Measurements from ENCODE around the gene EHMT1.

Gene EHMT1

GRCh38 chr9:137829260-137829996 is 210.6 kb downstream of the EHMT1 start:
- no peak overlapping the region for H3K27ac ChIP-seq
- no peaks in the 10 kb centered on the region for H3K27me3 ChIP-seq (replicated peaks)
- TF ChIP-seq, protein P1, sequence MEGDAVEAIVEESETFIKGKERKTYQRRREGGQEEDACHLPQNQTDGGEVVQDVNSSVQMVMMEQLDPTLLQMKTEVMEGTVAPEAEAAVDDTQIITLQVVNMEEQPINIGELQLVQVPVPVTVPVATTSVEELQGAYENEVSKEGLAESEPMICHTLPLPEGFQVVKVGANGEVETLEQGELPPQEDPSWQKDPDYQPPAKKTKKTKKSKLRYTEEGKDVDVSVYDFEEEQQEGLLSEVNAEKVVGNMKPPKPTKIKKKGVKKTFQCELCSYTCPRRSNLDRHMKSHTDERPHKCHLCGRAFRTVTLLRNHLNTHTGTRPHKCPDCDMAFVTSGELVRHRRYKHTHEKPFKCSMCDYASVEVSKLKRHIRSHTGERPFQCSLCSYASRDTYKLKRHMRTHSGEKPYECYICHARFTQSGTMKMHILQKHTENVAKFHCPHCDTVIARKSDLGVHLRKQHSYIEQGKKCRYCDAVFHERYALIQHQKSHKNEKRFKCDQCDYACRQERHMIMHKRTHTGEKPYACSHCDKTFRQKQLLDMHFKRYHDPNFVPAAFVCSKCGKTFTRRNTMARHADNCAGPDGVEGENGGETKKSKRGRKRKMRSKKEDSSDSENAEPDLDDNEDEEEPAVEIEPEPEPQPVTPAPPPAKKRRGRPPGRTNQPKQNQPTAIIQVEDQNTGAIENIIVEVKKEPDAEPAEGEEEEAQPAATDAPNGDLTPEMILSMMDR (IDR thresholded peaks at IDR 0.05; ENCODE audit: low read depth, low read length, missing control alignments): no peak
- H3K36me3 ChIP-seq (replicated peaks): peaks cover 15% of the 10 kb centered on the region
- H3K4me3 ChIP-seq (ENCODE audit: low read depth, low read length): no peak overlapping the region
- DNase-seq: no peak
- in situ Hi-C loops (cut with HindIII; ENCODE audit: low pct_ligation_motif_present, low sequenced_read_pairs): no loop called here

DNA sequence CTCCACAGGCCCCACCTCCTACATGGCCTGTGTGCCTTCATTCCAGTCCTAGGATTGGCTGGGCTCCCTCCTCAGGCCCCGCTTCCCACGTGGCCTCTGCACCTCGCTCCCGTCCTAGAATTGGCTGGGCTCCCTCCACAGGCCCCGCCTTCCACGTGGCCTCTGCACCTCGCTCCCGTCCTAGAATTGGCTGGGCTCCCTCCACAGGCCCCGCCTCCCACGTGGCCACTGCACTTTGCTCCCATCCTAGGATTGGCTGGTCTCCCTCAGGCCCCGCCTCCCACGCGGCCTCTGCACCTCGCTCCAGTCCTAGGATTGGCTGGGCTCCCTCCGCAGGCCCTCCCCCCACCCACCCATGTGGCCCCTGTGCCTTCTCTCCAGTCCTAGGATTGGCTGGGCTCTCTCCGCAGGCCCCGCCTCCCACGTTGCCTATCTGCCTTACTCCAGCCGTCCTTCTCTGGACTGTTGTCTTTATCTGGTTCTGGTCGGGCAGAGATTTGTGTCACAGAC is 213.4 kb downstream of the EHMT1 start:
- H3K4me3 ChIP-seq (ENCODE audit: low read depth, low read length): no peak overlapping the region
- H3K36me3 ChIP-seq (replicated peaks): peaks cover 34% of the 10 kb centered on the region
- H3K27me3 ChIP-seq (replicated peaks): no peaks in the 10 kb centered on the region
- in situ Hi-C loops (cut with HindIII; ENCODE audit: low pct_ligation_motif_present, low sequenced_read_pairs): no loop called here
- H3K27ac ChIP-seq: no peak overlapping the region
- DNase-seq: no peak
- TF ChIP-seq, protein P1 (IDR thresholded peaks at IDR 0.05; ENCODE audit: low read depth, low read length, missing control alignments): no peak

- in situ Hi-C loops (cut with HindIII; ENCODE audit: low pct_ligation_motif_present, low sequenced_read_pairs): no loop called here
These were observed 214.2 kb downstream of the EHMT1 start for GRCh38 chr9:137832830-137833590.

GRCh38 chr9:137833721-137834613 is 215.2 kb downstream of the EHMT1 start:
- TF ChIP-seq, protein P1 (IDR thresholded peaks at IDR 0.05; ENCODE audit: low read depth, low read length, missing control alignments): no peak
- H3K27me3 ChIP-seq (replicated peaks): no peaks in the 10 kb centered on the region
- DNase-seq: no peak
- H3K27ac ChIP-seq: no peak overlapping the region
- peaks cover 34% of the 10 kb centered on the region for H3K36me3 ChIP-seq (replicated peaks)
- in situ Hi-C loops (cut with HindIII; ENCODE audit: low pct_ligation_motif_present, low sequenced_read_pairs): no loop called here
- no peak overlapping the region for H3K4me3 ChIP-seq (ENCODE audit: low read depth, low read length)

More at GRCh38 chr9:137832830-137833590, 214.2 kb downstream of the EHMT1 start:
- Histone ChIP-seq H3K4me3 (ENCODE audit: low read depth, low read length) (no peak overlapping the region), H3K36me3 (replicated peaks) (peaks cover 34% of the 10 kb centered on the region), H3K27ac (no peak overlapping the region), H3K27me3 (replicated peaks) (no peaks in the 10 kb centered on the region)
- TF ChIP-seq, protein P1 (IDR thresholded peaks at IDR 0.05; ENCODE audit: low read depth, low read length, missing control alignments): no peak
- DNase-seq: no peak

DNA sequence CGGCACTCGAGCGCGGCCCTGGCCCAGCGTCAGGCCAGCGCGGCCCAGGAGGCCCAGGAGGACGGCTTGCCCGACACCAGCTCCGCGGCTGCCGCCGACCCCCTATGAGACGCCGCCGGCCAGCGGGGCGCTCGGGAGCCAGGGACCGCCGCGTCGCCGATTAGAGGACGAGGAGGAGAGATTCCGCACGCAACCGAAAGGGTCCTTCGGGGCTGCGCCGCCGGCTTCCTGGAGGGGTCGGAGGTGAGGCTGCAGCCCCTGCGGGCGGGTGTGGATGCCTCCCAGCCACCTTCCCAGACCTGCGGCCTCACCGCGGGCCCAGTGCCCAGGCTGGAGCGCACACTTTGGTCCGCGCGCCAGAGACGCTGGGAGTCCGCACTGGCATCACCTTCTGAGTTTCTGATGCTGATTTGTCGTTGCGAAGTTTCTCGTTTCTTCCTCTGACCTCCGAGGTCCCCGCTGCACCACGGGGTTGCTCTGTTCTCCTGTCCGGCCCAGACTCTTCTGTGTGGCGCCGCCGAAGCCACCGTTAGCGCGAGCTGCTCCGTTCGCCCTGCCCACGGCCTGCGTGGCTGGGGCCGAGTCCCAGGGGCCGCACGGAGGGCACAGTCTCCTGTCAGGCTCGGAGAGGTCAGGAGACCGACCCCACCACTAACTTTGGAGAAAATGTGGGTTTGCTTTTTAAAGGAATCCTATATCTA is 216.2 kb downstream of the EHMT1 start:
- DNase-seq: no peak
- H3K4me3 ChIP-seq (ENCODE audit: low read depth, low read length): no peak overlapping the region
- H3K27me3 ChIP-seq (replicated peaks): no peaks in the 10 kb centered on the region
- peaks cover 33% of the 10 kb centered on the region for H3K36me3 ChIP-seq (replicated peaks)
- TF ChIP-seq, protein P1 (IDR thresholded peaks at IDR 0.05; ENCODE audit: low read depth, low read length, missing control alignments): no peak
- no peak overlapping the region for H3K27ac ChIP-seq
- in situ Hi-C loops (cut with HindIII; ENCODE audit: low pct_ligation_motif_present, low sequenced_read_pairs): no loop called here

Measured in brain microvascular endothelial cell (primary cell).